Fibroblast of lung (primary cell): ENCODE data around the gene GRAP. TPM values are rescaled to one million over a fixed set of nuclear protein-coding genes. Genes with fewer than 3 reads are reported as not detected.

Source experiments
- DNase-seq, 2 donors: peaks; one replicate each; pipeline versions ENCODE4 v3.0.0 to v3.0.0-alpha.2; 2010; ENCODE audit warnings: low read depth in 2 of 2
- H2AFZ ChIP-seq: 2 replicates; pipeline ENCODE4 v1.5.1; 2012; ENCODE audit warnings: low read length, control low read depth, inconsistent platforms
- H3K27ac ChIP-seq: 2 replicates; pipeline ENCODE4 v1.5.1; 2011; ENCODE audit warnings: low read length, control low read depth; ENCODE audit not compliant: insufficient read depth
- H3K27me3 ChIP-seq: 2 replicates; pipeline ENCODE4 v1.5.1; 2011; ENCODE audit warnings: mild to moderate bottlenecking, low read length; ENCODE audit not compliant: control insufficient read depth, insufficient read depth
- H3K36me3 ChIP-seq: 2 replicates; pipeline ENCODE4 v1.5.1; 2011; ENCODE audit warnings: low read length; ENCODE audit not compliant: control insufficient read depth, insufficient read depth
- H3K4me1 ChIP-seq: 2 replicates; pipeline ENCODE4 v1.5.1; 2011; ENCODE audit warnings: low read length; ENCODE audit not compliant: control insufficient read depth, insufficient read depth; ENCODE audit errors: extremely low read depth
- H3K4me2 ChIP-seq: 2 replicates; pipeline ENCODE4 v1.5.1; 2011; ENCODE audit warnings: low read length, control low read depth; ENCODE audit not compliant: insufficient read depth; ENCODE audit errors: extremely low read depth
- H3K4me3 ChIP-seq, 4 experiments: fragments of 200-600 bp in 1 of 4; sonication (generic) in 1 of 4; replicated peaks in 1 of 4; 2 replicates each; pipeline ENCODE4 v1.5.1; 2011 to 2016; ENCODE audit warnings: low read length in 4 of 4, low read depth in 3 of 4, mild to moderate bottlenecking in 3 of 4, control low read depth in 2 of 4, inconsistent platforms in 1 of 4, mixed read lengths in 1 of 4; ENCODE audit not compliant: insufficient read depth in 1 of 4; ENCODE audit errors: control extremely low read depth in 1 of 4
- H3K79me2 ChIP-seq: 2 replicates; pipeline ENCODE4 v1.5.1; 2012; ENCODE audit warnings: mild to moderate bottlenecking, low read length, inconsistent platforms; ENCODE audit not compliant: control insufficient read depth, insufficient read depth
- H3K9ac ChIP-seq: 2 replicates; pipeline ENCODE4 v1.5.1; 2011; ENCODE audit warnings: mild to moderate bottlenecking, low read length, control low read depth; ENCODE audit not compliant: insufficient read depth
- H3K9me3 ChIP-seq: 2 replicates; pipeline ENCODE4 v1.5.1; 2012; ENCODE audit warnings: low read depth, low read length; ENCODE audit not compliant: control insufficient read depth, insufficient read depth
- H4K20me1 ChIP-seq: 2 replicates; pipeline ENCODE4 v1.5.1; 2011; ENCODE audit warnings: low read length; ENCODE audit not compliant: control insufficient read depth, insufficient read depth; ENCODE audit errors: extremely low read depth
- CTCF ChIP-seq, 2 donors: IDR thresholded peaks in 1 of 2; conservative IDR thresholded peaks in 1 of 2; 1 replicate in 1 of 2; 2 replicates in 1 of 2; pipeline ENCODE4 v1.5.1; 2011 to 2012; ENCODE audit warnings: low read length in 2 of 2, control low read depth in 1 of 2, inconsistent platforms in 1 of 2, low read depth in 1 of 2, mild to moderate bottlenecking in 1 of 2
- EZH2 ChIP-seq: IDR thresholded peaks from 2 replicates; pipeline ENCODE4 v1.5.1; 2012; ENCODE audit warnings: low read length, control low read depth, mild to moderate bottlenecking; ENCODE audit errors: missing control alignments
- polyA plus RNA-seq, 2 donors: library from polyadenylated mRNA; depleted of rRNA in 1 of 2; stranded (reverse) in 1 of 2; unstranded in 1 of 2; fragments of >200 nt; gene quantifications; 2 replicates each; pipeline ENCODE4 v1.2.1, GENCODE V29; 2011 to 2012; ENCODE audit warnings: missing spikeins in 1 of 2
- total RNA-seq: library from RNA; depleted of rRNA; stranded (reverse); fragments of >200 nt; gene quantifications from 2 replicates; pipeline ENCODE4 v1.2.1, GENCODE V29; 2014

The GRAP gene
- total and polyA plus RNA-seq, 2 donors (not counting 1 experiment from before 2014, with no cell fraction given): 0.10 TPM; not detected in 1

- H3K36me3 ChIP-seq: no peaks in the 10 kb centered on the region
- no peak overlapping the region for H3K9ac ChIP-seq
- H3K9me3 ChIP-seq: no peaks in the 10 kb centered on the region
- peak overlapping the region; percentile 80 for H3K4me2 ChIP-seq
- H3K4me3 ChIP-seq: peak overlapping the region; percentile 17 to 73 (median 45)
- H4K20me1 ChIP-seq: no peaks in the 10 kb centered on the region
- peaks cover 9% of the 10 kb centered on the region for H3K4me1 ChIP-seq
- TF ChIP-seq CTCF (conservative IDR thresholded peaks at IDR 0.05 in 1 of 2, IDR thresholded peaks at IDR 0.05 in 1 of 2; ENCODE audit: low read depth in 1 of 2, low read length in 2 of 2): no peak
- no peak for TF ChIP-seq EZH2
- H3K27me3 ChIP-seq: no peaks in the 10 kb centered on the region
- peaks cover 14% of the 10 kb centered on the region for H3K79me2 ChIP-seq
- H2AFZ ChIP-seq: no peak overlapping the region
- H3K27ac ChIP-seq: no peak overlapping the region
- DNase-seq: peak; percentile 17 to 77
Measured at GRCh38 chr17:19002805-19003542, 43.8 kb downstream of the GRAP start.

- H3K27ac ChIP-seq: no peak overlapping the region
- peaks cover 9% of the 10 kb centered on the region for H3K4me1 ChIP-seq
- no peaks in the 10 kb centered on the region for H4K20me1 ChIP-seq
- no peaks in the 10 kb centered on the region for H3K9me3 ChIP-seq
- no peak overlapping the region for H3K4me3 ChIP-seq
- peak overlapping the region; percentile 80 for H3K4me2 ChIP-seq
- H3K79me2 ChIP-seq: peaks cover 14% of the 10 kb centered on the region
- H3K27me3 ChIP-seq: no peaks in the 10 kb centered on the region
- H2AFZ ChIP-seq: no peak overlapping the region
- H3K36me3 ChIP-seq: no peaks in the 10 kb centered on the region
- TF ChIP-seq EZH2 (no peak), CTCF (conservative IDR thresholded peaks at IDR 0.05 in 1 of 2, IDR thresholded peaks at IDR 0.05 in 1 of 2; ENCODE audit: low read depth in 1 of 2, low read length in 2 of 2) (no peak)
- DNase-seq: no peak
- no peak overlapping the region for H3K9ac ChIP-seq
Measured at GRCh38 chr17:19001907-19002590, 44.7 kb downstream of the GRAP start.

GRCh38 chr17:19000531-19001325 lies 46.0 kb downstream of the GRAP start:
- Histone ChIP-seq H3K4me1 (peaks cover 9% of the 10 kb centered on the region), H3K4me2 (no peak overlapping the region), H3K4me3 (no peak overlapping the region), H2AFZ (no peak overlapping the region), H3K79me2 (peaks cover 15% of the 10 kb centered on the region), H3K36me3 (no peaks in the 10 kb centered on the region), H3K27ac (no peak overlapping the region), H3K9me3 (no peaks in the 10 kb centered on the region), H4K20me1 (no peaks in the 10 kb centered on the region), H3K9ac (no peak overlapping the region), H3K27me3 (no peaks in the 10 kb centered on the region)
- DNase-seq: peak; percentile 11 to 76
- TF ChIP-seq EZH2 (no peak), CTCF (conservative IDR thresholded peaks at IDR 0.05 in 1 of 2, IDR thresholded peaks at IDR 0.05 in 1 of 2; ENCODE audit: low read depth in 1 of 2, low read length in 2 of 2) (no peak)
